COLO668 (cell line): ENCODE data around the gene ATP5PB.
A peak's percentile ranks its signal among the peaks of the same experiment; 100 is the strongest.

Experiments used
- DNase-seq: peaks from one replicate; lab custom pipeline; 2025; ENCODE audit not compliant: unreplicated experiment; lab: John Stamatoyannopoulos, UW

The ATP5PB gene

GRCh38 chr1:111504097-111504496 is 54.8 kb downstream of the ATP5PB start:
- no peak for DNase-seq

- no peak for DNase-seq
These were observed 56.4 kb downstream of the ATP5PB start for GRCh38 chr1:111505641-111506119.

GRCh38 chr1:111506561-111506960 is 57.3 kb downstream of the ATP5PB start:
- no peak for DNase-seq

- DNase-seq, result peak; percentile 59
These were observed 58.3 kb downstream of the ATP5PB start for GRCh38 chr1:111507411-111508201.

- DNase-seq, result no peak
These were observed 60.7 kb downstream of the ATP5PB start for GRCh38 chr1:111509997-111510375.

GRCh38 chr1:111511370-111511769 is 62.1 kb downstream of the ATP5PB start:
- DNase-seq, result no peak
